ENCODE results near the gene GPR153. TPM values are rescaled to one million over a fixed set of nuclear protein-coding genes. Genes with fewer than 3 reads are reported as not detected.

The GPR153 gene
- polyA plus RNA-seq, 1 of the 3 experiments (the other 2 are of a cell fraction): 6.6 TPM

DNA sequence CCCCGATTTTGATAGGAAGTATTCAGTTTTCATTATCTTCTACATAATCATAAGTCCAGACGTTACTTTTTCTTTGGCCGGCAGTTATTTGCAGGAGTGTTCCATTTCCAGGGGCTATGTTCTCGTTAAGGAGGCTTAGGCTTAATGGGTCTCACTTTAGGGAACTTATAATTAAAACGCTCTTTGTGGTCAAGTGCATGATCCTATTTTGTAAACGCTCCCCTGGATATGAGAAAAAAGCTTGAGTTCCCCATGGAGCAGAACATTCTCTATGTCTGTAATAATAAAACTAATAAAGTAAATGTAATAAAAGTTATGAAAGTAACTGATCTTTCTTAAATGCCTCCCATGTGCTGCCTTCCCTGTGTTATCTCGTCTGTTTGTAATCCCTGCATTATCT lies 48.7 kb upstream of the GPR153 start:
- DNase-seq: no peak
- no peaks in the 10 kb centered on the region for H3F3A ChIP-seq (replicated peaks; ENCODE audit: insufficient read depth)
- CTCF ChIA-PET: interaction anchor here (0.9 to 1.6 kb wide), 4 partner anchors 10 to 63 kb away, joined by 3 to 5 read pairs (median 4); no protein-coding TSS in a partner anchor
- peaks cover 0 to 9% of the 10 kb centered on the region in 2 experiments; a peak in 1 of 4 replicates for H3K4me1 ChIP-seq (ENCODE audit: control insufficient read depth in 1 of 2, insufficient read depth in 2 of 2, low read depth in 1 of 2, low read length in 1 of 2)
- H3K36me3 ChIP-seq (replicated peaks in 1 of 2; ENCODE audit: control insufficient read depth in 1 of 2, insufficient read depth in 2 of 2, low read length in 1 of 2): peaks cover 0 to 6% of the 10 kb centered on the region in 2 experiments
- H3K4me2 ChIP-seq: no peak overlapping the region
- H3K9ac ChIP-seq: no peak overlapping the region
- no peaks in the 10 kb centered on the region for H3K9me2 ChIP-seq
- H3K27ac ChIP-seq (ENCODE audit: low read depth in 2 of 2, low read length in 1 of 2): no peak overlapping the region
- no peaks in the 10 kb centered on the region for H4K20me1 ChIP-seq (ENCODE audit: insufficient read depth)
- no peak overlapping the region for H3K4me3 ChIP-seq (ENCODE audit: low read depth in 2 of 2, low read length in 1 of 2)
- TF ChIP-seq TCF12 (IDR thresholded peaks at IDR 0.05) (no peak), IRF3 (IDR thresholded peaks at IDR 0.05; ENCODE audit: low read depth, low read length) (no peak), EP300 (IDR thresholded peaks at IDR 0.05; ENCODE audit: borderline replicate concordance in 1 of 2, low read depth in 1 of 2, low read length in 1 of 2) (no peak), GATA2 (CRISPR knock-in tag; IDR thresholded peaks at IDR 0.05) (no peak), YY1 (IDR thresholded peaks at IDR 0.05; ENCODE audit: low read depth) (no peak), RFX5 (IDR thresholded peaks at IDR 0.05; ENCODE audit: low read length) (no peak), NRF1 (IDR thresholded peaks at IDR 0.05; ENCODE audit: low read depth, low read length) (no peak), TAF1 (IDR thresholded peaks at IDR 0.05; ENCODE audit: borderline replicate concordance, low read depth, low read length) (no peak), MEF2A (IDR thresholded peaks at IDR 0.05; ENCODE audit: borderline replicate concordance, low read depth) (no peak), SMC3 (IDR thresholded peaks at IDR 0.05; ENCODE audit: low read depth, low read length) (no peak), CTCF (IDR thresholded peaks at IDR 0.05) (no peak), PBX3 (IDR thresholded peaks at IDR 0.05) (no peak), ZBTB33 (IDR thresholded peaks at IDR 0.05; ENCODE audit: borderline replicate concordance, low read depth) (no peak)
- TF ChIP-seq, protein P1, sequence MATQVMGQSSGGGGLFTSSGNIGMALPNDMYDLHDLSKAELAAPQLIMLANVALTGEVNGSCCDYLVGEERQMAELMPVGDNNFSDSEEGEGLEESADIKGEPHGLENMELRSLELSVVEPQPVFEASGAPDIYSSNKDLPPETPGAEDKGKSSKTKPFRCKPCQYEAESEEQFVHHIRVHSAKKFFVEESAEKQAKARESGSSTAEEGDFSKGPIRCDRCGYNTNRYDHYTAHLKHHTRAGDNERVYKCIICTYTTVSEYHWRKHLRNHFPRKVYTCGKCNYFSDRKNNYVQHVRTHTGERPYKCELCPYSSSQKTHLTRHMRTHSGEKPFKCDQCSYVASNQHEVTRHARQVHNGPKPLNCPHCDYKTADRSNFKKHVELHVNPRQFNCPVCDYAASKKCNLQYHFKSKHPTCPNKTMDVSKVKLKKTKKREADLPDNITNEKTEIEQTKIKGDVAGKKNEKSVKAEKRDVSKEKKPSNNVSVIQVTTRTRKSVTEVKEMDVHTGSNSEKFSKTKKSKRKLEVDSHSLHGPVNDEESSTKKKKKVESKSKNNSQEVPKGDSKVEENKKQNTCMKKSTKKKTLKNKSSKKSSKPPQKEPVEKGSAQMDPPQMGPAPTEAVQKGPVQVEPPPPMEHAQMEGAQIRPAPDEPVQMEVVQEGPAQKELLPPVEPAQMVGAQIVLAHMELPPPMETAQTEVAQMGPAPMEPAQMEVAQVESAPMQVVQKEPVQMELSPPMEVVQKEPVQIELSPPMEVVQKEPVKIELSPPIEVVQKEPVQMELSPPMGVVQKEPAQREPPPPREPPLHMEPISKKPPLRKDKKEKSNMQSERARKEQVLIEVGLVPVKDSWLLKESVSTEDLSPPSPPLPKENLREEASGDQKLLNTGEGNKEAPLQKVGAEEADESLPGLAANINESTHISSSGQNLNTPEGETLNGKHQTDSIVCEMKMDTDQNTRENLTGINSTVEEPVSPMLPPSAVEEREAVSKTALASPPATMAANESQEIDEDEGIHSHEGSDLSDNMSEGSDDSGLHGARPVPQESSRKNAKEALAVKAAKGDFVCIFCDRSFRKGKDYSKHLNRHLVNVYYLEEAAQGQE (IDR thresholded peaks at IDR 0.05; ENCODE audit: low read depth, low read length): no peak
- 97% methylated on average over 7 of the region's 7 CpGs for WGBS (ENCODE audit: low lambda C conversion rate)
- H3K27me3 ChIP-seq (ENCODE audit: insufficient read depth): no peaks in the 10 kb centered on the region
- H3K9me3 ChIP-seq: no peaks in the 10 kb centered on the region
- H3K79me2 ChIP-seq (ENCODE audit: insufficient read depth): no peaks in the 10 kb centered on the region
- no peak overlapping the region for H2AFZ ChIP-seq (ENCODE audit: low read depth)
- POLR2A ChIA-PET: no interaction called here

Measured in SK-N-SH (cell line).